ENCODE measurements around the gene ELMOD3. TPM values are rescaled to one million over a fixed set of nuclear protein-coding genes. Genes with fewer than 3 reads are reported as not detected.

ELMOD3 gene
- total RNA-seq, 4 donors from 2014 or later, result 24.4 to 41.8 (median 30.0) TPM

- DNase-seq (ENCODE audit: low spot score in 2 of 2), result no peak
Observed at GRCh38 chr2:85325466-85325811, 29.1 kb upstream of the ELMOD3 start.

GRCh38 chr2:85326406-85327159, 28.0 kb upstream of the ELMOD3 start:
- no peaks in the 10 kb centered on the region for H3K9me3 ChIP-seq
- 20% methylated on average over 27 of the region's 32 CpGs for WGBS
- H3K27ac ChIP-seq, result peak overlapping the region; percentile 99
- TF ChIP-seq CTCF (IDR thresholded peaks at IDR 0.05), result no peak
- TF ChIP-seq POLR2A (IDR thresholded peaks at IDR 0.05), result no peak
- no peak for TF ChIP-seq EP300 (IDR thresholded peaks at IDR 0.05)
- TF ChIP-seq POLR2AphosphoS5 (IDR thresholded peaks at IDR 0.05), result no peak
- peaks cover 31% of the 10 kb centered on the region for H3K36me3 ChIP-seq
- no peak for DNase-seq (ENCODE audit: low spot score in 2 of 2)
- H3K27me3 ChIP-seq, result no peaks in the 10 kb centered on the region
- H3K4me1 ChIP-seq, result peaks cover 59% of the 10 kb centered on the region
- peak overlapping the region; percentile 76 for H3K4me3 ChIP-seq

More at GRCh38 chr2:85325466-85325811, 29.1 kb upstream of the ELMOD3 start:
- Histone ChIP-seq H3K27ac (no peak overlapping the region), H3K36me3 (peaks cover 42% of the 10 kb centered on the region), H3K27me3 (no peaks in the 10 kb centered on the region), H3K4me3 (peak overlapping the region; percentile 76), H3K9me3 (no peaks in the 10 kb centered on the region), H3K4me1 (peaks cover 62% of the 10 kb centered on the region)
- 73% methylated on average over 9 of the region's 9 CpGs for WGBS
- TF ChIP-seq EP300 (IDR thresholded peaks at IDR 0.05) (no peak), CTCF (IDR thresholded peaks at IDR 0.05) (no peak)

- no peaks in the 10 kb centered on the region for H3K27me3 ChIP-seq
- 3% methylated on average over 33 of the region's 41 CpGs for WGBS
- DNase-seq (ENCODE audit: low spot score in 2 of 2), result peak; percentile 76 to 86
- H3K4me1 ChIP-seq, result peaks cover 53% of the 10 kb centered on the region
- H3K4me3 ChIP-seq, result peak overlapping the region; percentile 76
- TF ChIP-seq POLR2A (IDR thresholded peaks at IDR 0.05) (no peak), EP300 (IDR thresholded peaks at IDR 0.05) (no peak), POLR2AphosphoS5 (IDR thresholded peaks at IDR 0.05) (no peak), CTCF (IDR thresholded peaks at IDR 0.05) (no peak)
- H3K9me3 ChIP-seq, result no peaks in the 10 kb centered on the region
- H3K27ac ChIP-seq, result peak overlapping the region; percentile 99
- peaks cover 24% of the 10 kb centered on the region for H3K36me3 ChIP-seq
Observed at GRCh38 chr2:85327160-85327821, 27.3 kb upstream of the ELMOD3 start.

- TF ChIP-seq CTCF (IDR thresholded peaks at IDR 0.05) (no peak), POLR2AphosphoS5 (IDR thresholded peaks at IDR 0.05) (peak; percentile 89 to 96 (median 91)), POLR2A (IDR thresholded peaks at IDR 0.05) (peak; percentile 97 to 98), EP300 (IDR thresholded peaks at IDR 0.05) (no peak)
- H3K36me3 ChIP-seq, result peaks cover 16% of the 10 kb centered on the region
- H3K4me1 ChIP-seq, result peaks cover 45% of the 10 kb centered on the region
- WGBS, result under 1% methylated on average over 30 of the region's 57 CpGs
- H3K27me3 ChIP-seq, result no peaks in the 10 kb centered on the region
- H3K9me3 ChIP-seq, result no peaks in the 10 kb centered on the region
- H3K4me3 ChIP-seq, result peak within 1 kb of the TSS; percentile 76
- DNase-seq (ENCODE audit: low spot score in 2 of 2), result peak; percentile 94 to 96
- peak within 1 kb of the TSS; percentile 99 for H3K27ac ChIP-seq
Observed at GRCh38 chr2:85327822-85328617, 26.5 kb upstream of the ELMOD3 start, which contains the start of gene TGOLN2. TGOLN2 (minus strand) TSS chr2:85327989; CDS start chr2:85327962, 27 bp downstream.

Data from suprapubic skin (tissue), 4 donors.